ENCODE results near the gene LCP1. TPM values are rescaled to one million over a fixed set of nuclear protein-coding genes. Genes with fewer than 3 reads are reported as not detected.

Gene LCP1
- polyA plus RNA-seq, 1 donor (not counting 4 experiments of a cell fraction or from before 2014, with no cell fraction given): 2.5 TPM

GRCh38 chr13:46182491-46182877 lies 507 bp upstream of the LCP1 start:
- Histone ChIP-seq H2AFZ (ENCODE audit: control insufficient read depth, low read length) (no peak overlapping the region), H3K4me3 (ENCODE audit: control insufficient read depth in 2 of 3, extremely low read depth in 1 of 3, insufficient read depth in 2 of 3, low read depth in 1 of 3, low read length in 3 of 3) (no peak overlapping the region), H3K9me3 (ENCODE audit: control insufficient read depth, low read depth, low read length) (no peaks in the 10 kb centered on the region), H3K36me3 (ENCODE audit: control insufficient read depth in 2 of 2, extremely low read depth in 1 of 2, insufficient read depth in 2 of 2, low read length in 2 of 2) (no peaks in the 10 kb centered on the region), H3K9me1 (ENCODE audit: control insufficient read depth, extremely low read depth, insufficient read depth, low read length) (no peaks in the 10 kb centered on the region), H3K4me2 (ENCODE audit: control insufficient read depth, extremely low read depth, insufficient read depth, low read depth, low read length) (no peak overlapping the region), H4K20me1 (ENCODE audit: control insufficient read depth, extremely low read depth, insufficient read depth, low read length) (no peaks in the 10 kb centered on the region), H3K9ac (ENCODE audit: control insufficient read depth, extremely low read depth, insufficient read depth, low read length) (no peak overlapping the region), H3K79me2 (ENCODE audit: control insufficient read depth, insufficient read depth, low read length) (no peaks in the 10 kb centered on the region), H3K27me3 (ENCODE audit: control insufficient read depth, extremely low read depth, insufficient read depth, low read length) (peaks cover 8% of the 10 kb centered on the region), H3K27ac (ENCODE audit: control insufficient read depth, insufficient read depth, low read length) (no peak overlapping the region), H3K4me1 (ENCODE audit: control insufficient read depth, extremely low read depth, insufficient read depth, low read length) (peaks cover 3% of the 10 kb centered on the region)
- DNase-seq (ENCODE audit: low read depth, low spot score) (no peak), FAIRE-seq (no peak)
- dilution Hi-C loops (cut with MboI; ENCODE audit: extremely low pct_ligation_motif_present, low sequenced_read_pairs): no loop called here
- TF ChIP-seq, protein P1, sequence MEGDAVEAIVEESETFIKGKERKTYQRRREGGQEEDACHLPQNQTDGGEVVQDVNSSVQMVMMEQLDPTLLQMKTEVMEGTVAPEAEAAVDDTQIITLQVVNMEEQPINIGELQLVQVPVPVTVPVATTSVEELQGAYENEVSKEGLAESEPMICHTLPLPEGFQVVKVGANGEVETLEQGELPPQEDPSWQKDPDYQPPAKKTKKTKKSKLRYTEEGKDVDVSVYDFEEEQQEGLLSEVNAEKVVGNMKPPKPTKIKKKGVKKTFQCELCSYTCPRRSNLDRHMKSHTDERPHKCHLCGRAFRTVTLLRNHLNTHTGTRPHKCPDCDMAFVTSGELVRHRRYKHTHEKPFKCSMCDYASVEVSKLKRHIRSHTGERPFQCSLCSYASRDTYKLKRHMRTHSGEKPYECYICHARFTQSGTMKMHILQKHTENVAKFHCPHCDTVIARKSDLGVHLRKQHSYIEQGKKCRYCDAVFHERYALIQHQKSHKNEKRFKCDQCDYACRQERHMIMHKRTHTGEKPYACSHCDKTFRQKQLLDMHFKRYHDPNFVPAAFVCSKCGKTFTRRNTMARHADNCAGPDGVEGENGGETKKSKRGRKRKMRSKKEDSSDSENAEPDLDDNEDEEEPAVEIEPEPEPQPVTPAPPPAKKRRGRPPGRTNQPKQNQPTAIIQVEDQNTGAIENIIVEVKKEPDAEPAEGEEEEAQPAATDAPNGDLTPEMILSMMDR (optimal IDR thresholded peaks at IDR 0.05 in 1 of 3, IDR thresholded peaks at IDR 0.05 in 1 of 3, conservative IDR thresholded peaks at IDR 0.05 in 1 of 3; ENCODE audit: extremely low read depth in 1 of 3, insufficient read depth in 2 of 3, low read length in 3 of 3): no peak
- TF ChIP-seq EZH2 (IDR thresholded peaks at IDR 0.05; ENCODE audit: low read length): no peak

DNA sequence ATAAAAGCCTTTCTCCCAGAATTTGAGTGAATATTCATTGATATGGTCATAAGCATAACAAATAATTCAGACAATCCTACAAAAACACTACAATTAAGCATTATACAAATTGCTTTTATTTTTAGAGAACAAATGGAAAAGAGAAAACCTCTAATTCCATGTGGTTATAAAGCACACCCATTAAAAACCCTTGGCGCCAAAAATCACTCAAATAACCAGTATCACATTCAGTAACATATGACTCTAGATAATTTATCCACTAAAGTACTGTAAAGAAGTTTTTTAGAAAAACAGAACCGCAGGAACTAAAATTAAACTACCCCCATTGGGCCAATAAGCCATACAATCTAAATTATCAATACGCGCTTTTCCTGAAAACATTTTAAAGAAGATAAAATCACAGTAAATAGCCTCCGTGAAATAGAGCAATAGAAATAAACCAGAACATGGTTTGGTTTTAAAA lies 569 bp downstream of the LCP1 start:
- peaks cover 8% of the 10 kb centered on the region for H3K27me3 ChIP-seq (ENCODE audit: control insufficient read depth, extremely low read depth, insufficient read depth, low read length)
- no peak overlapping the region for H2AFZ ChIP-seq (ENCODE audit: control insufficient read depth, low read length)
- H3K36me3 ChIP-seq (ENCODE audit: control insufficient read depth in 2 of 2, extremely low read depth in 1 of 2, insufficient read depth in 2 of 2, low read length in 2 of 2): no peaks in the 10 kb centered on the region
- no peak overlapping the region for H3K27ac ChIP-seq (ENCODE audit: control insufficient read depth, insufficient read depth, low read length)
- no peaks in the 10 kb centered on the region for H3K79me2 ChIP-seq (ENCODE audit: control insufficient read depth, insufficient read depth, low read length)
- no peaks in the 10 kb centered on the region for H3K9me3 ChIP-seq (ENCODE audit: control insufficient read depth, low read depth, low read length)
- dilution Hi-C loops (cut with MboI; ENCODE audit: extremely low pct_ligation_motif_present, low sequenced_read_pairs): no loop called here
- TF ChIP-seq, protein P1 (optimal IDR thresholded peaks at IDR 0.05 in 1 of 3, IDR thresholded peaks at IDR 0.05 in 1 of 3, conservative IDR thresholded peaks at IDR 0.05 in 1 of 3; ENCODE audit: extremely low read depth in 1 of 3, insufficient read depth in 2 of 3, low read length in 3 of 3): no peak
- H3K4me2 ChIP-seq (ENCODE audit: control insufficient read depth, extremely low read depth, insufficient read depth, low read depth, low read length): no peak overlapping the region
- H3K4me1 ChIP-seq (ENCODE audit: control insufficient read depth, extremely low read depth, insufficient read depth, low read length): peaks cover 3% of the 10 kb centered on the region
- no peak overlapping the region for H3K9ac ChIP-seq (ENCODE audit: control insufficient read depth, extremely low read depth, insufficient read depth, low read length)
- H3K4me3 ChIP-seq (ENCODE audit: control insufficient read depth in 2 of 3, extremely low read depth in 1 of 3, insufficient read depth in 2 of 3, low read depth in 1 of 3, low read length in 3 of 3): no peak overlapping the region
- DNase-seq (ENCODE audit: low read depth, low spot score): no peak
- FAIRE-seq: no peak
- no peaks in the 10 kb centered on the region for H4K20me1 ChIP-seq (ENCODE audit: control insufficient read depth, extremely low read depth, insufficient read depth, low read length)
- H3K9me1 ChIP-seq (ENCODE audit: control insufficient read depth, extremely low read depth, insufficient read depth, low read length): no peaks in the 10 kb centered on the region
